H9 (cell line): ENCODE results near the gene BRCA1. TPM values are rescaled to one million over a fixed set of nuclear protein-coding genes. Genes with fewer than 3 reads are reported as not detected.

Experiments
- DNase-seq: peaks from one replicate; pipeline ENCODE4 v3.0.0-alpha.2; 2017
- H2AFZ ChIP-seq: one replicate; pipeline ENCODE4 v1.6.1; 2013; ENCODE audit warnings: mild to moderate bottlenecking, low read length, control low read depth, moderate library complexity
- H2AK5ac ChIP-seq: 2 replicates; pipeline ENCODE4 v1.6.1; 2013; ENCODE audit warnings: low read length, control low read depth, mixed read lengths; ENCODE audit not compliant: insufficient read length
- H2BK120ac ChIP-seq: one replicate; pipeline ENCODE4 v1.6.1; 2013; ENCODE audit warnings: low read depth, mild to moderate bottlenecking, low read length, control low read depth, inconsistent platforms; ENCODE audit not compliant: poor library complexity, severe bottlenecking
- H2BK12ac ChIP-seq: 2 replicates; pipeline ENCODE4 v1.6.1; 2013; ENCODE audit warnings: low read length, control low read depth, mixed read lengths, low read depth; ENCODE audit not compliant: insufficient read length
- H2BK15ac ChIP-seq: 2 replicates; pipeline ENCODE4 v1.6.1; 2013; ENCODE audit warnings: low read depth, low read length, control low read depth
- H2BK20ac ChIP-seq: one replicate; pipeline ENCODE4 v1.6.1; 2013; ENCODE audit warnings: low read depth, mild to moderate bottlenecking, low read length, control low read depth, inconsistent platforms; ENCODE audit not compliant: poor library complexity, severe bottlenecking
- H2BK5ac ChIP-seq: 2 replicates; pipeline ENCODE4 v1.6.1; 2013; ENCODE audit warnings: low read length, control low read depth, mixed read lengths; ENCODE audit not compliant: insufficient read length
- H3K14ac ChIP-seq: 2 replicates; pipeline ENCODE4 v1.6.1; 2013; ENCODE audit warnings: low read length, control low read depth; ENCODE audit not compliant: insufficient read depth
- H3K18ac ChIP-seq: 2 replicates; pipeline ENCODE4 v1.6.1; 2013; ENCODE audit warnings: low read depth, mild to moderate bottlenecking, mixed read lengths, low read length, control low read depth; ENCODE audit not compliant: insufficient read length
- H3K23ac ChIP-seq: 2 replicates; pipeline ENCODE4 v1.6.1; 2013; ENCODE audit warnings: low read length, control low read depth, mixed read lengths, low read depth; ENCODE audit not compliant: insufficient read length
- H3K23me2 ChIP-seq: 2 replicates; pipeline ENCODE4 v1.6.1; 2013; ENCODE audit warnings: low read depth, mild to moderate bottlenecking, mixed read lengths, low read length, control low read depth; ENCODE audit not compliant: insufficient read length, poor library complexity, severe bottlenecking
- H3K27ac ChIP-seq: 2 replicates; pipeline ENCODE4 v1.5.1; 2013; ENCODE audit warnings: low read length, control low read depth, mixed read lengths, low read depth; ENCODE audit not compliant: insufficient read length
- H3K27me3 ChIP-seq: 2 replicates; pipeline ENCODE4 v1.6.1; 2013; ENCODE audit warnings: low read length, control low read depth, inconsistent platforms; ENCODE audit not compliant: insufficient read depth
- H3K4ac ChIP-seq: 2 replicates; pipeline ENCODE4 v1.6.1; 2013; ENCODE audit warnings: low read depth, mild to moderate bottlenecking, control low read depth, inconsistent platforms, low read length, moderate library complexity
- H3K4me1 ChIP-seq: 2 replicates; pipeline ENCODE4 v1.6.1; 2013; ENCODE audit warnings: low read length, control low read depth, inconsistent platforms; ENCODE audit not compliant: insufficient read depth
- H3K4me2 ChIP-seq: 2 replicates; pipeline ENCODE4 v1.6.1; 2013; ENCODE audit warnings: low read length, control low read depth, mixed read lengths; ENCODE audit not compliant: insufficient read length, insufficient read depth
- H3K56ac ChIP-seq: 2 replicates; pipeline ENCODE4 v1.6.1; 2013; ENCODE audit warnings: low read depth, mild to moderate bottlenecking, mixed read lengths, low read length, control low read depth; ENCODE audit not compliant: insufficient read length
- H3K79me1 ChIP-seq: 2 replicates; pipeline ENCODE4 v1.6.1; 2013; ENCODE audit warnings: low read depth, mild to moderate bottlenecking, moderate library complexity, low read length, control low read depth, inconsistent platforms; ENCODE audit not compliant: insufficient read depth, poor library complexity, severe bottlenecking
- H3K79me2 ChIP-seq: 2 replicates; pipeline ENCODE4 v1.6.1; 2013; ENCODE audit warnings: low read length, control low read depth, inconsistent platforms; ENCODE audit not compliant: insufficient read depth
- H3K9ac ChIP-seq: 2 replicates; pipeline ENCODE4 v1.6.1; 2013; ENCODE audit warnings: low read length, control low read depth, mixed read lengths; ENCODE audit not compliant: insufficient read length; ENCODE audit errors: extremely low read depth
- H3K9me3 ChIP-seq: one replicate; pipeline ENCODE4 v1.6.1; 2013; ENCODE audit warnings: low read depth, low read length, inconsistent platforms; ENCODE audit not compliant: control insufficient read depth
- H3T11ph ChIP-seq: one replicate; pipeline ENCODE4 v1.6.1; 2013; ENCODE audit warnings: mild to moderate bottlenecking, low read length, control low read depth, inconsistent platforms
- H4K20me1 ChIP-seq: one replicate; pipeline ENCODE4 v1.6.1; 2013; ENCODE audit not compliant: control insufficient read depth, insufficient read length, insufficient read depth
- H4K5ac ChIP-seq: 2 replicates; pipeline ENCODE4 v1.6.1; 2013; ENCODE audit warnings: low read depth, mild to moderate bottlenecking, mixed read lengths, low read length, control low read depth; ENCODE audit not compliant: insufficient read length
- H4K8ac ChIP-seq: replicated peaks from 2 replicates; pipeline ENCODE4 v1.6.1; 2013; ENCODE audit warnings: low read length, control low read depth, mixed read lengths, low read depth; ENCODE audit not compliant: insufficient read length
- H4K91ac ChIP-seq: 2 replicates; pipeline ENCODE4 v1.6.1; 2013; ENCODE audit warnings: low read depth, mild to moderate bottlenecking, moderate library complexity, mixed read lengths, low read length, control low read depth; ENCODE audit not compliant: insufficient read length
- H3K27ac Mint-ChIP-seq, 3 experiments: 2 replicates in 2 of 3; 3 replicates in 1 of 3; pipeline ENCODE4 v1.8.0; 2020 to 2021; ENCODE audit warnings: mixed read lengths in 3 of 3, mild to moderate bottlenecking in 1 of 3, moderate library complexity in 1 of 3
- H3K27me3 Mint-ChIP-seq: 2 replicates; pipeline ENCODE4 v1.8.0; 2021; ENCODE audit warnings: low read depth, mild to moderate bottlenecking, moderate library complexity, mixed read lengths
- H3K36me3 Mint-ChIP-seq, 3 experiments: 2 replicates in 2 of 3; 3 replicates in 1 of 3; pipeline ENCODE4 v1.8.0; 2020 to 2021; ENCODE audit warnings: low read depth in 3 of 3, mixed read lengths in 3 of 3; ENCODE audit not compliant: insufficient read depth in 1 of 3
- H3K4me1 Mint-ChIP-seq, 2 experiments: 2 replicates each; pipeline ENCODE4 v1.8.0; 2020; ENCODE audit warnings: mixed read lengths in 2 of 2
- H3K4me3 Mint-ChIP-seq, 2 experiments: 2 replicates in 1 of 2; 3 replicates in 1 of 2; pipeline ENCODE4 v1.8.0; 2020 to 2021; ENCODE audit warnings: mild to moderate bottlenecking in 2 of 2, mixed read lengths in 2 of 2, moderate library complexity in 1 of 2
- H3K9me3 Mint-ChIP-seq, 2 experiments: 2 replicates in 1 of 2; 3 replicates in 1 of 2; pipeline ENCODE4 v1.8.0; 2020; ENCODE audit warnings: mild to moderate bottlenecking in 2 of 2, mixed read lengths in 2 of 2, moderate library complexity in 1 of 2
- WGBS: extraction: QIAGEN DNeasy Blood & Tissue Kit; methylation state at CpG from one replicate; pipeline ENCODE4 v1.1.7; 2013; ENCODE audit warnings: missing lambda C conversion rate, low lambda C conversion rate, mixed read lengths; ENCODE audit not compliant: insufficient read length; ENCODE audit errors: extremely low coverage; 5-methylcytosine and 5-hydroxymethylcytosine counted together
- total RNA-seq: library from RNA; stranded (reverse); gene quantifications from 2 replicates; pipeline ENCODE4 v1.2.1, GENCODE V29; 2021
- TF ChIP-seq, protein P1 (sequence below): fragments of 200-600 bp; sonication (generic); conservative IDR thresholded peaks from 3 replicates; pipeline ENCODE4 v1.8.0; 2021; ENCODE audit warnings: antibody characterized with exemption, mild to moderate bottlenecking

The BRCA1 gene
- total RNA-seq, 1 experiment from 2014 or later, result 32.3 TPM

DNA sequence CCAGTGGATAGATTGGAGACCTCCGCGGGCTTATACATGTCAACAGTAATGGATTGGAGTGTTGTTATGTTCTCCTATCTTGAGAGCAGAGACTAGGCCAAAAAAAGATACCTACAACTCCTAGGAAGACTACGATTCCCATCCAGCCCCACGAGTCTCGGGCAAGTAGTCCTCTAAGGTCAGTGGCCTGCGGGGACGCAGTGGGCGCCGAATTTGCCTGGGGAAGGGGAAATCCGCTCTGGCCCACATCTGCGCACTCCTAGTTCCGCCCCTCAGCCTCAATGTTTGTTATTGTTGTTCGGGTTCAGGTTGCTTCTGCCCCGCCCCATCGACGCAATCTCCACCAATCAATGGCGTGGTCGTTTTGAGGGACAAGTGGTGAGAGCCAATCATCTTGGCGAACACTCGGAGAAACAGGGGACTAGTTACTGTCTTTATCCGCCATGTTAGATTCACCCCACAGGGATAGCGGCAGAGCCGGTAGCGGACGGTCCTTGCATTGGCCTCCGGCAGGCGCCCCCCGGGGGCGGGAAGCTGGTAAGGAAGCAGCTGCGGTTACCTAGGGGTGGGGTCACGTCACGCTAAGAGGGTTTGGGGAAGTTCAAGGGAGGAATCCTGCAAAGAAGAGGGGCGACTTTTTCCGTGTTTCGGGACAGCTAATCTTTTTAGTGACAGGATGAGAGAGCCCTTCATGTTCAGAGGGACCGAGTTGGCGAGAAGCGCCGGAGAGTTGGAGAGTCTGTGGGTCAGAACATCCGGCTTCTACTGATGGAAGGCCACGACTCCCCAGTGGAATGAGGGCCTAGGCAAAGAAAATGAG, 45.8 kb upstream of the BRCA1 start, which contains the start of gene NBR1:
TSS of gene NBR1 (plus strand) at position 449 of the 820 bp plus-strand sequence. CDS start 4,586 bp downstream, outside the sequence.
- H3K4me3 Mint-ChIP-seq, result no peak within 1 kb of the TSS
- H4K5ac ChIP-seq, result peak within 1 kb of the TSS; percentile 74
- no peak within 1 kb of the TSS for H2BK12ac ChIP-seq
- no peak within 1 kb of the TSS for H3T11ph ChIP-seq
- no peak within 1 kb of the TSS for H3K27ac Mint-ChIP-seq
- H3K9ac ChIP-seq, result peak within 1 kb of the TSS; percentile 87
- H3K18ac ChIP-seq, result peak within 1 kb of the TSS; percentile 94
- no CpG with 5 or more reads among the region's 41 CpGs for WGBS
- peak within 1 kb of the TSS; percentile 94 for H3K4me2 ChIP-seq
- H2AK5ac ChIP-seq, result no peak within 1 kb of the TSS
- no peak within 1 kb of the TSS for H3K56ac ChIP-seq
- H3K4ac ChIP-seq, result no peak within 1 kb of the TSS; the same call in 1 of the 2 replicates
- peak within 1 kb of the TSS; percentile 50 for H2AFZ ChIP-seq
- no peaks in the 10 kb centered on the region for H3K4me1 ChIP-seq
- no peaks in the 10 kb centered on the region for H3K9me3 ChIP-seq
- H3K27me3 Mint-ChIP-seq, result no peaks in the 10 kb centered on the region
- peaks cover 5% of the 10 kb centered on the region for H3K79me1 ChIP-seq
- no peaks in the 10 kb centered on the region for H4K20me1 ChIP-seq
- H2BK20ac ChIP-seq, result no peak within 1 kb of the TSS
- H3K79me2 ChIP-seq, result no peaks in the 10 kb centered on the region
- peaks cover 5 to 8% (median 6%) of the 10 kb centered on the region in 3 experiments; a peak in 4 of 7 replicates for H3K36me3 Mint-ChIP-seq
- peak; percentile 99 for DNase-seq
- H3K23me2 ChIP-seq, result peaks cover 19% of the 10 kb centered on the region
- no peak within 1 kb of the TSS for H3K23ac ChIP-seq
- peak within 1 kb of the TSS; percentile 88 for H3K27ac ChIP-seq
- no peak within 1 kb of the TSS for H2BK15ac ChIP-seq
- H4K8ac ChIP-seq, result no peak within 1 kb of the TSS
- no peaks in the 10 kb centered on the region for H3K27me3 ChIP-seq
- H3K4me1 Mint-ChIP-seq, result peaks cover 8 to 10% of the 10 kb centered on the region in 2 experiments
- peak within 1 kb of the TSS; percentile 51 for H2BK5ac ChIP-seq
- H4K91ac ChIP-seq, result no peak within 1 kb of the TSS
- H3K9me3 Mint-ChIP-seq, result no peaks in the 10 kb centered on the region
- H3K14ac ChIP-seq, result peak within 1 kb of the TSS; percentile 89; the same call in 1 of the 2 replicates
- no peak within 1 kb of the TSS for H2BK120ac ChIP-seq
- TF ChIP-seq, protein P1, sequence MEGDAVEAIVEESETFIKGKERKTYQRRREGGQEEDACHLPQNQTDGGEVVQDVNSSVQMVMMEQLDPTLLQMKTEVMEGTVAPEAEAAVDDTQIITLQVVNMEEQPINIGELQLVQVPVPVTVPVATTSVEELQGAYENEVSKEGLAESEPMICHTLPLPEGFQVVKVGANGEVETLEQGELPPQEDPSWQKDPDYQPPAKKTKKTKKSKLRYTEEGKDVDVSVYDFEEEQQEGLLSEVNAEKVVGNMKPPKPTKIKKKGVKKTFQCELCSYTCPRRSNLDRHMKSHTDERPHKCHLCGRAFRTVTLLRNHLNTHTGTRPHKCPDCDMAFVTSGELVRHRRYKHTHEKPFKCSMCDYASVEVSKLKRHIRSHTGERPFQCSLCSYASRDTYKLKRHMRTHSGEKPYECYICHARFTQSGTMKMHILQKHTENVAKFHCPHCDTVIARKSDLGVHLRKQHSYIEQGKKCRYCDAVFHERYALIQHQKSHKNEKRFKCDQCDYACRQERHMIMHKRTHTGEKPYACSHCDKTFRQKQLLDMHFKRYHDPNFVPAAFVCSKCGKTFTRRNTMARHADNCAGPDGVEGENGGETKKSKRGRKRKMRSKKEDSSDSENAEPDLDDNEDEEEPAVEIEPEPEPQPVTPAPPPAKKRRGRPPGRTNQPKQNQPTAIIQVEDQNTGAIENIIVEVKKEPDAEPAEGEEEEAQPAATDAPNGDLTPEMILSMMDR, result peak; percentile 40; the same call in 2 of the 3 replicates
